HepG2 (cell line): ENCODE measurements around the gene TEKT5. TPM values are rescaled to one million over a fixed set of nuclear protein-coding genes. Genes with fewer than 3 reads are reported as not detected.
A peak's percentile ranks its signal among the peaks of the same experiment; 100 is the strongest.

Experiments
- HDAC6 ChIP-seq: fragments of 200-600 bp; sonication (generic); IDR thresholded peaks from 2 replicates; pipeline ENCODE4 v1.7.0; 2017; ENCODE audit warnings: mild to moderate bottlenecking, antibody characterized with exemption, low read length, low read depth
- MBNL3 ChIP-seq: fragments of 250-450 bp; sonication (Bioruptor Pico); conservative IDR thresholded peaks from 2 replicates; pipeline ENCODE4 v1.8.0; 2022; ENCODE audit warnings: mild to moderate bottlenecking, inconsistent platforms
- MIXL1 ChIP-seq: IDR thresholded peaks from 2 replicates; pipeline ENCODE4 v1.6.1; 2016
- NFE2 ChIP-seq: sonication (generic); formaldehyde crosslinking; IDR thresholded peaks from 2 replicates; pipeline ENCODE4 v1.4.0; 2020; ENCODE audit warnings: missing genetic modification reagents
- POLR2AphosphoS5 ChIP-seq: IDR thresholded peaks from 2 replicates; pipeline ENCODE4 v1.6.1; 2012; ENCODE audit warnings: low read depth, low read length
- RBFOX2 ChIP-seq: fragments of 200-400 bp; formaldehyde crosslinking; IDR thresholded peaks from 2 replicates; pipeline ENCODE4 v1.6.1; 2017; ENCODE audit warnings: low read depth, mild to moderate bottlenecking, low read length
- RXRB ChIP-seq: IDR thresholded peaks from 2 replicates; pipeline ENCODE4 v1.6.1; 2016; ENCODE audit warnings: borderline replicate concordance, missing genetic modification reagents, missing compliant biosample characterization
- SETDB1 ChIP-seq: sonication (generic); formaldehyde crosslinking; IDR thresholded peaks from 2 replicates; pipeline ENCODE4 v1.5.1; 2020; ENCODE audit warnings: missing genetic modification reagents, mild to moderate bottlenecking, borderline replicate concordance
- SIN3A ChIP-seq: IDR thresholded peaks from 2 replicates; pipeline ENCODE4 v1.6.1; 2011; ENCODE audit warnings: low read depth, mild to moderate bottlenecking, control low read depth, low read length, borderline replicate concordance
- SMAD9 ChIP-seq: sonication (generic); formaldehyde crosslinking; IDR thresholded peaks from 2 replicates; pipeline ENCODE4 v1.5.1; 2020; ENCODE audit warnings: mild to moderate bottlenecking, missing genetic modification reagents
- TBX2 ChIP-seq: sonication (generic); formaldehyde crosslinking; IDR thresholded peaks from 2 replicates; pipeline ENCODE4 v1.5.0; 2020; ENCODE audit warnings: missing genetic modification reagents, mild to moderate bottlenecking, borderline replicate concordance
- TCF7L2 ChIP-seq: IDR thresholded peaks from 2 replicates; pipeline ENCODE4 v1.6.1; 2011; ENCODE audit warnings: mild to moderate bottlenecking, low read depth, low read length, moderate library complexity
- TEAD3 ChIP-seq: optimal IDR thresholded peaks from 2 replicates; pipeline ENCODE3; 2016; ENCODE audit warnings: borderline replicate concordance
- THAP11 ChIP-seq: IDR thresholded peaks from 2 replicates; pipeline ENCODE4 v1.6.1; 2016; ENCODE audit warnings: missing biosample characterization, missing genetic modification reagents
- WIZ ChIP-seq: sonication (generic); formaldehyde crosslinking; IDR thresholded peaks from 2 replicates; pipeline ENCODE4 v1.5.1; 2020; ENCODE audit warnings: mild to moderate bottlenecking, missing genetic modification reagents
- XRCC5 ChIP-seq: fragments of 200-400 bp; formaldehyde crosslinking; optimal IDR thresholded peaks from 2 replicates; pipeline ENCODE3; 2017; ENCODE audit warnings: mild to moderate bottlenecking, low read length
- ZMYM3 ChIP-seq: sonication (generic); formaldehyde crosslinking; IDR thresholded peaks from 2 replicates; pipeline ENCODE4 v1.5.1; 2020; ENCODE audit warnings: mild to moderate bottlenecking, missing genetic modification reagents
- ZNF180 ChIP-seq: sonication (generic); formaldehyde crosslinking; IDR thresholded peaks from 2 replicates; pipeline ENCODE4 v1.4.0; 2020; ENCODE audit warnings: low read depth, missing genetic modification reagents, borderline replicate concordance
- ZNF274 ChIP-seq: sonication (generic); formaldehyde crosslinking; IDR thresholded peaks from 2 replicates; pipeline ENCODE4 v1.5.1; 2020; ENCODE audit warnings: mild to moderate bottlenecking, missing genetic modification reagents
- ZNF292 ChIP-seq: sonication (generic); formaldehyde crosslinking; IDR thresholded peaks from 2 replicates; pipeline ENCODE4 v1.8.1; 2022; ENCODE audit warnings: mild to moderate bottlenecking, low read depth, missing genetic modification reagents, borderline replicate concordance
- ZNF713 ChIP-seq: sonication (generic); formaldehyde crosslinking; IDR thresholded peaks from 2 replicates; pipeline ENCODE4 v1.4.0; 2020; ENCODE audit warnings: mild to moderate bottlenecking, missing genetic modification reagents
- ZNF784 ChIP-seq: sonication (generic); formaldehyde crosslinking; IDR thresholded peaks from 2 replicates; pipeline ENCODE4 v1.5.1; 2020; ENCODE audit warnings: missing genetic modification reagents, mild to moderate bottlenecking, borderline replicate concordance
- ZNF800 ChIP-seq: sonication (generic); formaldehyde crosslinking; IDR thresholded peaks from 2 replicates; pipeline ENCODE4 v1.4.0; 2020; ENCODE audit warnings: missing genetic modification reagents
- ZSCAN22 ChIP-seq: sonication (generic); formaldehyde crosslinking; IDR thresholded peaks from 2 replicates; pipeline ENCODE4 v1.4.0; 2020; ENCODE audit warnings: mild to moderate bottlenecking, missing genetic modification reagents
- polyA plus RNA-seq, 8 experiments: library from polyadenylated mRNA; depleted of rRNA in 3 of 8; stranded (reverse) in 7 of 8; unstranded in 1 of 8; fragments of >200 nt; fragmentation: Illumina TruSeq in 4 of 8; extraction: Trizol in 4 of 8; gene quantifications; 2 replicates each; pipeline versions ENCODE4 v1.2.1 to v1.2.3, GENCODE V29; 2011 to 2016; ENCODE audit warnings: low read depth in 4 of 8, missing spikeins in 1 of 8, mixed read lengths in 1 of 8; ENCODE audit not compliant: insufficient read depth in 1 of 8
- total RNA-seq, 5 experiments: library from RNA; depleted of rRNA; stranded (reverse); fragments of >200 nt; fragmentation: Illumina TruSeq; extraction: Trizol; gene quantifications; 2 replicates each; pipeline ENCODE4 v1.2.3, GENCODE V29; 2016; ENCODE audit warnings: low read depth in 1 of 5
- TF ChIP-seq, protein P1 (sequence below): sonication (generic); formaldehyde crosslinking; IDR thresholded peaks from 2 replicates; pipeline ENCODE4 v1.4.0; 2020; ENCODE audit warnings: missing genetic modification reagents
- TF ChIP-seq, protein P2 (sequence below): IDR thresholded peaks from 2 replicates; pipeline ENCODE4 v1.6.1; 2012; ENCODE audit warnings: inconsistent platforms
- TF ChIP-seq, protein P3 (sequence below): sonication (generic); formaldehyde crosslinking; conservative IDR thresholded peaks from 2 replicates; pipeline ENCODE4 v1.8.1; 2023; ENCODE audit warnings: missing genetic modification reagents

TEKT5 gene
- total and polyA plus RNA-seq, 2 of the 13 experiments (the other 11 are each of a cell fraction or from before 2014, with no cell fraction given) = 0.16 TPM; not detected in 1

- peak; percentile 73; the same call in 1 of the 2 replicates for TF ChIP-seq TBX2 (CRISPR knock-in tag)
- no peak for TF ChIP-seq SETDB1 (CRISPR knock-in tag)
- TF ChIP-seq MBNL3 = no peak
- TF ChIP-seq TEAD3 = peak; percentile 61
- no peak for TF ChIP-seq ZNF180 (CRISPR knock-in tag)
- TF ChIP-seq ZNF292 (CRISPR knock-in tag) = no peak
- no peak for TF ChIP-seq WIZ (CRISPR knock-in tag)
- TF ChIP-seq ZNF713 (CRISPR knock-in tag) = no peak
- TF ChIP-seq HDAC6 = no peak
- peak; percentile 67; the same call in 1 of the 2 replicates for TF ChIP-seq RXRB (CRISPR knock-in tag)
- no peak for TF ChIP-seq SIN3A
- TF ChIP-seq POLR2AphosphoS5 = no peak
- TF ChIP-seq TCF7L2 = no peak
- no peak for TF ChIP-seq ZNF784 (CRISPR knock-in tag)
- no peak for TF ChIP-seq SMAD9 (CRISPR knock-in tag)
- TF ChIP-seq ZNF800 (CRISPR knock-in tag) = no peak
- peak; percentile 95 for TF ChIP-seq ZMYM3 (CRISPR knock-in tag)
- TF ChIP-seq, protein P1, sequence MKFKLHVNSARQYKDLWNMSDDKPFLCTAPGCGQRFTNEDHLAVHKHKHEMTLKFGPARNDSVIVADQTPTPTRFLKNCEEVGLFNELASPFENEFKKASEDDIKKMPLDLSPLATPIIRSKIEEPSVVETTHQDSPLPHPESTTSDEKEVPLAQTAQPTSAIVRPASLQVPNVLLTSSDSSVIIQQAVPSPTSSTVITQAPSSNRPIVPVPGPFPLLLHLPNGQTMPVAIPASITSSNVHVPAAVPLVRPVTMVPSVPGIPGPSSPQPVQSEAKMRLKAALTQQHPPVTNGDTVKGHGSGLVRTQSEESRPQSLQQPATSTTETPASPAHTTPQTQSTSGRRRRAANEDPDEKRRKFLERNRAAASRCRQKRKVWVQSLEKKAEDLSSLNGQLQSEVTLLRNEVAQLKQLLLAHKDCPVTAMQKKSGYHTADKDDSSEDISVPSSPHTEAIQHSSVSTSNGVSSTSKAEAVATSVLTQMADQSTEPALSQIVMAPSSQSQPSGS = no peak
- TF ChIP-seq MIXL1 (CRISPR knock-in tag) = no peak
- no peak for TF ChIP-seq NFE2
- TF ChIP-seq, protein P2, sequence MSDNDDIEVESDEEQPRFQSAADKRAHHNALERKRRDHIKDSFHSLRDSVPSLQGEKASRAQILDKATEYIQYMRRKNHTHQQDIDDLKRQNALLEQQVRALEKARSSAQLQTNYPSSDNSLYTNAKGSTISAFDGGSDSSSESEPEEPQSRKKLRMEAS = 0 out of 2 replicates have a peak, but pooled peaks have one; percentile 36
- TF ChIP-seq ZSCAN22 (CRISPR knock-in tag) = no peak
- TF ChIP-seq RBFOX2 = no peak
- 0 out of 2 replicates have a peak, but pooled peaks have one; percentile 13 for TF ChIP-seq THAP11 (CRISPR knock-in tag)
- TF ChIP-seq ZNF274 (CRISPR knock-in tag) = no peak; the same call in 1 of the 2 replicates
- TF ChIP-seq, protein P3, sequence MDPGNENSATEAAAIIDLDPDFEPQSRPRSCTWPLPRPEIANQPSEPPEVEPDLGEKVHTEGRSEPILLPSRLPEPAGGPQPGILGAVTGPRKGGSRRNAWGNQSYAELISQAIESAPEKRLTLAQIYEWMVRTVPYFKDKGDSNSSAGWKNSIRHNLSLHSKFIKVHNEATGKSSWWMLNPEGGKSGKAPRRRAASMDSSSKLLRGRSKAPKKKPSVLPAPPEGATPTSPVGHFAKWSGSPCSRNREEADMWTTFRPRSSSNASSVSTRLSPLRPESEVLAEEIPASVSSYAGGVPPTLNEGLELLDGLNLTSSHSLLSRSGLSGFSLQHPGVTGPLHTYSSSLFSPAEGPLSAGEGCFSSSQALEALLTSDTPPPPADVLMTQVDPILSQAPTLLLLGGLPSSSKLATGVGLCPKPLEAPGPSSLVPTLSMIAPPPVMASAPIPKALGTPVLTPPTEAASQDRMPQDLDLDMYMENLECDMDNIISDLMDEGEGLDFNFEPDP (CRISPR knock-in tag) = no peak
- no peak for TF ChIP-seq XRCC5
Measured at GRCh38 chr16:10646581-10647263, 48.0 kb downstream of the TEKT5 start (continued).
